DOHH2 (cell line): Measurements from ENCODE around the gene SPON1.
"Not testable (repeated sequence)": the region's sequence is repeated elsewhere in the genome, so short reads cannot be mapped to it uniquely, and the experiment has no call there.

Experiments used
- H3F3A ChIP-seq: fragments of 200-600 bp; sonication (generic), shearing (Covaris generic); 2 replicates; pipeline ENCODE4 v1.6.0; 2016; ENCODE audit warnings: antibody characterized with exemption, mild to moderate bottlenecking; ENCODE audit not compliant: control insufficient read depth, insufficient read depth
- H3K27ac ChIP-seq: fragments of 200-600 bp; sonication (generic); 2 replicates; pipeline ENCODE4 v1.5.1; 2014; ENCODE audit warnings: low read depth, mild to moderate bottlenecking, low read length, moderate library complexity
- H3K27me3 ChIP-seq: fragments of 200-600 bp; sonication (generic); 2 replicates; pipeline ENCODE4 v1.6.1; 2014; ENCODE audit warnings: mild to moderate bottlenecking, low read length, mixed read lengths; ENCODE audit not compliant: control insufficient read depth
- H3K36me3 ChIP-seq: fragments of 200-600 bp; sonication (generic); 2 replicates; pipeline ENCODE4 v1.6.1; 2014; ENCODE audit warnings: mild to moderate bottlenecking, low read length, moderate library complexity, mixed read lengths; ENCODE audit not compliant: control insufficient read depth
- H3K4me1 ChIP-seq: fragments of 200-600 bp; sonication (generic); 2 replicates; pipeline ENCODE4 v1.6.1; 2014; ENCODE audit warnings: mild to moderate bottlenecking, low read length, mixed read lengths; ENCODE audit not compliant: control insufficient read depth
- H3K4me2 ChIP-seq: fragments of 200-600 bp; sonication (generic); 2 replicates; pipeline ENCODE4 v1.6.0; 2014; ENCODE audit warnings: mild to moderate bottlenecking, low read length, moderate library complexity
- H3K4me3 ChIP-seq: fragments of 200-600 bp; sonication (generic); 2 replicates; pipeline ENCODE4 v1.5.1; 2014; ENCODE audit warnings: mild to moderate bottlenecking, low read length, mixed read lengths
- H3K79me2 ChIP-seq: fragments of 200-600 bp; sonication (generic); 2 replicates; pipeline ENCODE4 v1.6.1; 2014; ENCODE audit warnings: mild to moderate bottlenecking, low read length, mixed read lengths; ENCODE audit not compliant: control insufficient read depth
- H3K9me2 ChIP-seq: fragments of 200-600 bp; sonication (generic); replicated peaks from 2 replicates; pipeline ENCODE4 v1.6.1; 2014; ENCODE audit warnings: mild to moderate bottlenecking, low read length, mixed read lengths; ENCODE audit not compliant: control insufficient read depth
- H3K9me3 ChIP-seq: fragments of 200-600 bp; sonication (generic); 2 replicates; pipeline ENCODE4 v1.6.1; 2014; ENCODE audit warnings: antibody characterized with exemption, low read length, mixed read lengths; ENCODE audit not compliant: control insufficient read depth, insufficient read depth
- H4K20me1 ChIP-seq: fragments of 200-600 bp; sonication (generic); 2 replicates; pipeline ENCODE4 v1.6.0; 2014; ENCODE audit warnings: low read depth, mild to moderate bottlenecking, antibody characterized with exemption, low read length, moderate library complexity; ENCODE audit not compliant: control insufficient read depth, insufficient read depth
- EZH2phosphoT487 ChIP-seq: fragments of 200-600 bp; sonication (generic); IDR thresholded peaks from 2 replicates; pipeline ENCODE4 v1.6.1; 2017; ENCODE audit warnings: borderline replicate concordance, mild to moderate bottlenecking, antibody characterized with exemption, low read length, moderate library complexity, mixed read lengths
- TF ChIP-seq, protein P1 (sequence below): fragments of 200-600 bp; sonication (generic); IDR thresholded peaks from one replicate; pipeline ENCODE4 v1.5.1; 2014; ENCODE audit warnings: antibody characterized with exemption, mild to moderate bottlenecking, low read depth, low read length; ENCODE audit not compliant: poor library complexity, severe bottlenecking

SPON1 gene

DNA sequence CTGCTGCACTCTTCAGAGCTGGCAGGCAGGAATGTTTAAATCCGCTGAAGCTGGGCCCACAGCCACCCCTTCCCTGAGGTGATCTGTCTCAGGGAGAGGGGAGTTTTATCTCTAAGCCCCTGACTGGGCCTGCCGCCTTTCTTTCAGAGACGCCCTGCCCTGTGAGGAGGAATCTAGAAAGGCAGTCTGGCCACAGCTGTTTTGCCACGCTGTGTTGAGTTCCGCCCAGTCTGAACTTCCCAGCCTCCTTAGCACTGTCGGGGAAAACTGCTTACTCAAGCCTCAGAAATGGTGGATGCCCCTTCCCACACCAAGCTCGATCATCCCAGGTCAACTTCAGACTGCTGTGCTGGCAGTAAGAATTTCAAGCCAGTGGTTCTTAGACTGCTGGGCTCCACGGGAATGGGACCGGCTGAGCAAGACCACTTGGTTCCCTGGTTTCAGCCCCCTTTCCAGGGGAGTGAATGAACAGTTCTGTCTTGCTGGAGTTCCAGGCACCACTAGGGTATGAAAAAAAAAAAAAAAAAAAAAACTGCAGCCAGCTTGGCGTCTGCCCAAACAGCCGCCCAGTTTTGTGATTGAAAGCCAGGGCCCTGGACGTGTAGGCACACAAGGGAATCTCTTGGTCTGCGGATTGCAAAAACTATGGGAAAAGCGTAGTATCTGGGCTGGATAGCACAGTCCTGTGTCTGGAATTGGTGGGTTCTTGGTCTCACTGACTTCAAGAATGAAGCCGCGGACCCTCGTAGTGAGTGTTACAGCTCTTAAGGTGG is 127.4 kb downstream of the SPON1 start:
- Histone ChIP-seq H4K20me1 (no peaks in the 10 kb centered on the region), H3K27ac (no peak overlapping the region), H3K79me2 (no peaks in the 10 kb centered on the region), H3K9me2 (no peaks in the 10 kb centered on the region), H3K4me2 (no peak overlapping the region), H3K36me3 (no peaks in the 10 kb centered on the region), H3F3A (no peaks in the 10 kb centered on the region), H3K27me3 (peaks cover 2% of the 10 kb centered on the region; the same call in 1 of the 2 replicates), H3K9me3 (no peaks in the 10 kb centered on the region), H3K4me3 (no peak overlapping the region), H3K4me1 (no peaks in the 10 kb centered on the region)
- TF ChIP-seq, protein P1, sequence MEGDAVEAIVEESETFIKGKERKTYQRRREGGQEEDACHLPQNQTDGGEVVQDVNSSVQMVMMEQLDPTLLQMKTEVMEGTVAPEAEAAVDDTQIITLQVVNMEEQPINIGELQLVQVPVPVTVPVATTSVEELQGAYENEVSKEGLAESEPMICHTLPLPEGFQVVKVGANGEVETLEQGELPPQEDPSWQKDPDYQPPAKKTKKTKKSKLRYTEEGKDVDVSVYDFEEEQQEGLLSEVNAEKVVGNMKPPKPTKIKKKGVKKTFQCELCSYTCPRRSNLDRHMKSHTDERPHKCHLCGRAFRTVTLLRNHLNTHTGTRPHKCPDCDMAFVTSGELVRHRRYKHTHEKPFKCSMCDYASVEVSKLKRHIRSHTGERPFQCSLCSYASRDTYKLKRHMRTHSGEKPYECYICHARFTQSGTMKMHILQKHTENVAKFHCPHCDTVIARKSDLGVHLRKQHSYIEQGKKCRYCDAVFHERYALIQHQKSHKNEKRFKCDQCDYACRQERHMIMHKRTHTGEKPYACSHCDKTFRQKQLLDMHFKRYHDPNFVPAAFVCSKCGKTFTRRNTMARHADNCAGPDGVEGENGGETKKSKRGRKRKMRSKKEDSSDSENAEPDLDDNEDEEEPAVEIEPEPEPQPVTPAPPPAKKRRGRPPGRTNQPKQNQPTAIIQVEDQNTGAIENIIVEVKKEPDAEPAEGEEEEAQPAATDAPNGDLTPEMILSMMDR: no peak
- TF ChIP-seq EZH2phosphoT487: no peak

GRCh38 chr11:14090631-14091030 is 128.1 kb downstream of the SPON1 start:
- not testable (repeated sequence) for H3K27me3 ChIP-seq, H3K9me3 ChIP-seq, H3K4me2 ChIP-seq, H3K79me2 ChIP-seq, H4K20me1 ChIP-seq, H3F3A ChIP-seq, H3K4me1 ChIP-seq, H3K36me3 ChIP-seq, H3K4me3 ChIP-seq, H3K27ac ChIP-seq, H3K9me2 ChIP-seq

- Histone ChIP-seq H3K36me3 (no peaks in the 10 kb centered on the region), H3K9me2 (no peaks in the 10 kb centered on the region), H3K4me2 (no peak overlapping the region), H4K20me1 (no peaks in the 10 kb centered on the region), H3K4me1 (no peaks in the 10 kb centered on the region), H3K27me3 (peaks cover 5% of the 10 kb centered on the region; the same call in 1 of the 2 replicates), H3K4me3 (no peak overlapping the region), H3K27ac (no peak overlapping the region), H3F3A (no peaks in the 10 kb centered on the region), H3K9me3 (no peaks in the 10 kb centered on the region), H3K79me2 (no peaks in the 10 kb centered on the region)
- TF ChIP-seq, protein P1: no peak
- TF ChIP-seq EZH2phosphoT487: no peak
Measured at GRCh38 chr11:14093065-14093464, 130.5 kb downstream of the SPON1 start.

DNA sequence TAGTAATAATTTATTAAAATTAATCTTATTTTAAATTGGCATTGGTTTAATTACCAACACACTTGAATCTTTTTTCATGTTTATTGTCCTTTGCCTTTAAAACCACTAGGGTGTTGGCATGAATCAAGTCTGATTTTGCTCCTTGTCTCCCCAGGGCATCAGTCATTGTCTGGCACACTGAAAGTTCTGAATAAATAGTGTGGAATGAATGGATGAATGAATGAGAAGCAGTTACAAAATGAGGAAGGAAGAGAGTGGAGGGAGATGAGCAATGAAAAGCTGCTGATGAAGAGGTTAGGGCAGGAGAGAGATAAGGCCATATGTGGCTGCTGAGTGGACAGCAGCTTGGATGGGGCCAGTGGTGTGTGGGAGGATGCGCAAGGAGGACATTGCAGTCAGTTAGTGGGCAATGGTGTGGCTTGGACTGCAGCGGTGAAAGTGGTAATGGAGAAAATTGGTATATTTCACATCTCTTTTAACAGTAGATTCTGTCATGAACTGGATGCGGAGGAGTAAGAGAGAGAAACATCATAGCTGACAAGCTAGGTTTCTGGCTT is 132.0 kb downstream of the SPON1 start:
- Histone ChIP-seq H3F3A (no peaks in the 10 kb centered on the region), H3K27ac (no peak overlapping the region), H3K9me2 (no peaks in the 10 kb centered on the region), H3K79me2 (no peaks in the 10 kb centered on the region), H3K4me1 (no peaks in the 10 kb centered on the region), H3K4me3 (no peak overlapping the region), H3K36me3 (no peaks in the 10 kb centered on the region), H3K4me2 (no peak overlapping the region), H3K9me3 (no peaks in the 10 kb centered on the region), H4K20me1 (no peaks in the 10 kb centered on the region), H3K27me3 (peaks cover 5% of the 10 kb centered on the region; the same call in 1 of the 2 replicates)
- TF ChIP-seq, protein P1: no peak
- no peak for TF ChIP-seq EZH2phosphoT487
